ENCODE results near the gene DNAJC27.

The DNAJC27 gene

GRCh38 chr2:24948506-24948905 lies 23.2 kb downstream of the DNAJC27 start:
- Histone ChIP-seq H3K27ac (ENCODE audit: insufficient read depth, low read depth, low read length, poor library complexity, severe bottlenecking) (no peak overlapping the region), H3K4me1 (ENCODE audit: control insufficient read depth, insufficient read depth, low read length) (no peaks in the 10 kb centered on the region), H3K27me3 (ENCODE audit: control insufficient read depth, insufficient read depth, low read length, poor library complexity, severe bottlenecking) (no peaks in the 10 kb centered on the region), H3K9me3 (ENCODE audit: control insufficient read depth, low read length) (no peaks in the 10 kb centered on the region), H3K36me3 (ENCODE audit: control insufficient read depth, insufficient read depth, low read length) (peaks cover 14% of the 10 kb centered on the region), H3K4me3 (ENCODE audit: insufficient read depth, low read depth, low read length) (no peak overlapping the region)
- 90 to 95% methylated on average over 6 of the region's 6 CpGs for WGBS, 2 experiments

DNA sequence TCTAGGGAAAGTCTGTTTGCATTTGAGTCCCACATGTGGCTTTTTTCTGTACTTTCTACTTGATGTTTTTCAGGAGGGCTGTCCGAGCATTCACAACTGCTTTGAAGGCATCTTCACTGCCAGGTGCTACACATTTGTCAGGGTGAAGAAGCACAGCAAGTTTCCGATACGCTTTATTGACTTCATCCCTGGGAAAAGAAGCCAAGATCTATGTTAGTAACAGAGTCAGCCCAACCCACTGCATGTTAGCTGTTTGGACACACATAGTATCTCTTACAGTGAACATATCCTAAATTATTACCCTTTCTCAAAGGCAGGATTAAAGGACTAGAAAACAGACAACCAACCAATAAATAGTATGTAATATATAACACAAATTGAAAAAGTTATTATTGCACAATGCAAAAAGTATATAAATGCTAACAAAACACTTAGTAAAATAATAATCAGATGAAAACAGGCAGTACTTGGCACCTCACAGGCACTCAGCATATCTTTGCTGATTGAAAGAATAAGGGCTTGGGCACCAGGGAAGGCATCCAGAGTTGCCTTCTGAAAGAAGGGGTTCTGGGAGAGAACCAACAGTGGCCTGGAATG lies 24.1 kb downstream of the DNAJC27 start:
- Histone ChIP-seq H3K36me3 (ENCODE audit: control insufficient read depth, insufficient read depth, low read length) (peaks cover 14% of the 10 kb centered on the region), H3K4me3 (ENCODE audit: insufficient read depth, low read depth, low read length) (no peak overlapping the region), H3K4me1 (ENCODE audit: control insufficient read depth, insufficient read depth, low read length) (no peaks in the 10 kb centered on the region), H3K27me3 (ENCODE audit: control insufficient read depth, insufficient read depth, low read length, poor library complexity, severe bottlenecking) (no peaks in the 10 kb centered on the region), H3K27ac (ENCODE audit: insufficient read depth, low read depth, low read length, poor library complexity, severe bottlenecking) (no peak overlapping the region), H3K9me3 (ENCODE audit: control insufficient read depth, low read length) (no peaks in the 10 kb centered on the region)
- 92 to 95% methylated on average over 3 of the region's 3 CpGs for WGBS, 2 experiments

GRCh38 chr2:24945907-24946306 lies 25.8 kb downstream of the DNAJC27 start:
- Histone ChIP-seq H3K36me3 (ENCODE audit: control insufficient read depth, insufficient read depth, low read length) (peaks cover 11% of the 10 kb centered on the region), H3K27me3 (ENCODE audit: control insufficient read depth, insufficient read depth, low read length, poor library complexity, severe bottlenecking) (no peaks in the 10 kb centered on the region), H3K27ac (ENCODE audit: insufficient read depth, low read depth, low read length, poor library complexity, severe bottlenecking) (no peak overlapping the region), H3K4me1 (ENCODE audit: control insufficient read depth, insufficient read depth, low read length) (no peaks in the 10 kb centered on the region), H3K9me3 (ENCODE audit: control insufficient read depth, low read length) (no peaks in the 10 kb centered on the region), H3K4me3 (ENCODE audit: insufficient read depth, low read depth, low read length) (no peak overlapping the region)
- 95 to 98% methylated on average over 3 to 4 of the region's 4 CpGs for WGBS, 2 experiments

GRCh38 chr2:24943427-24944053 lies 28.2 kb downstream of the DNAJC27 start:
- Histone ChIP-seq H3K4me3 (ENCODE audit: insufficient read depth, low read depth, low read length) (no peak overlapping the region), H3K4me1 (ENCODE audit: control insufficient read depth, insufficient read depth, low read length) (no peaks in the 10 kb centered on the region), H3K36me3 (ENCODE audit: control insufficient read depth, insufficient read depth, low read length) (peaks cover 11% of the 10 kb centered on the region), H3K27me3 (ENCODE audit: control insufficient read depth, insufficient read depth, low read length, poor library complexity, severe bottlenecking) (no peaks in the 10 kb centered on the region), H3K9me3 (ENCODE audit: control insufficient read depth, low read length) (no peaks in the 10 kb centered on the region), H3K27ac (ENCODE audit: insufficient read depth, low read depth, low read length, poor library complexity, severe bottlenecking) (no peak overlapping the region)
- 94 to 96% methylated on average over 6 to 7 of the region's 7 CpGs for WGBS, 2 experiments

- H3K4me3 ChIP-seq (ENCODE audit: insufficient read depth, low read depth, low read length): no peak overlapping the region
- 85 to 88% methylated on average over 5 to 6 of the region's 6 CpGs for WGBS, 2 experiments
- H3K36me3 ChIP-seq (ENCODE audit: control insufficient read depth, insufficient read depth, low read length): no peaks in the 10 kb centered on the region
- no peaks in the 10 kb centered on the region for H3K4me1 ChIP-seq (ENCODE audit: control insufficient read depth, insufficient read depth, low read length)
- H3K27me3 ChIP-seq (ENCODE audit: control insufficient read depth, insufficient read depth, low read length, poor library complexity, severe bottlenecking): no peaks in the 10 kb centered on the region
- H3K27ac ChIP-seq (ENCODE audit: insufficient read depth, low read depth, low read length, poor library complexity, severe bottlenecking): no peak overlapping the region
- no peaks in the 10 kb centered on the region for H3K9me3 ChIP-seq (ENCODE audit: control insufficient read depth, low read length)
Measured at GRCh38 chr2:24939353-24939752, 32.4 kb downstream of the DNAJC27 start.

GRCh38 chr2:24937236-24937635 lies 34.5 kb downstream of the DNAJC27 start:
- no peak overlapping the region for H3K4me3 ChIP-seq (ENCODE audit: insufficient read depth, low read depth, low read length)
- 87 to 95% methylated on average over 2 of the region's 2 CpGs for WGBS, 2 experiments
- no peaks in the 10 kb centered on the region for H3K9me3 ChIP-seq (ENCODE audit: control insufficient read depth, low read length)
- no peak overlapping the region for H3K27ac ChIP-seq (ENCODE audit: insufficient read depth, low read depth, low read length, poor library complexity, severe bottlenecking)
- H3K27me3 ChIP-seq (ENCODE audit: control insufficient read depth, insufficient read depth, low read length, poor library complexity, severe bottlenecking): no peaks in the 10 kb centered on the region
- H3K4me1 ChIP-seq (ENCODE audit: control insufficient read depth, insufficient read depth, low read length): no peaks in the 10 kb centered on the region
- no peaks in the 10 kb centered on the region for H3K36me3 ChIP-seq (ENCODE audit: control insufficient read depth, insufficient read depth, low read length)

DNA sequence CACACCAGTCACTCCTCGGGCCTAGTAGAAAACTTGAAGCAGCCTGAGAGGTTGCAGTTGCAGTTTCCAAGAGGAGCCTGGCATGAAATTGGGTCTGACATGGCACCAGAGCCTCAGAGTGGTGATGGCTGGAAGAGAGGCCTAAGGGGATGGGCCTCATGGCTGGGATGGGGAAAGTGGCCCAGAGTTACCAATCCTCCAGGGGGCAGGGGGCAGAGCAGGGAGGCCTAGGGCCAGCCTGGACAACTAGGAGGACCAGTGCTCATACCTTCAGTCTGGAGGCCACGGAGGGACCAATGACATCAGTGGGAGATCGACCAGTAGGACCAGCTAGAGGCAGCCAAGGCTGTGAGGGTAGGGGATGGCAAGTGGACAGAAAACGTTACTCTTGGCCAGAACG lies 36.6 kb downstream of the DNAJC27 start:
- Histone ChIP-seq H3K27me3 (ENCODE audit: control insufficient read depth, insufficient read depth, low read length, poor library complexity, severe bottlenecking) (no peaks in the 10 kb centered on the region), H3K4me1 (ENCODE audit: control insufficient read depth, insufficient read depth, low read length) (no peaks in the 10 kb centered on the region), H3K4me3 (ENCODE audit: insufficient read depth, low read depth, low read length) (no peak overlapping the region), H3K27ac (ENCODE audit: insufficient read depth, low read depth, low read length, poor library complexity, severe bottlenecking) (no peak overlapping the region), H3K9me3 (ENCODE audit: control insufficient read depth, low read length) (no peaks in the 10 kb centered on the region), H3K36me3 (ENCODE audit: control insufficient read depth, insufficient read depth, low read length) (no peaks in the 10 kb centered on the region)
- 93% methylated on average over 5 of the region's 5 CpGs for WGBS, 2 experiments

- Histone ChIP-seq H3K36me3 (ENCODE audit: control insufficient read depth, insufficient read depth, low read length) (no peaks in the 10 kb centered on the region), H3K27me3 (ENCODE audit: control insufficient read depth, insufficient read depth, low read length, poor library complexity, severe bottlenecking) (no peaks in the 10 kb centered on the region), H3K9me3 (ENCODE audit: control insufficient read depth, low read length) (no peaks in the 10 kb centered on the region), H3K27ac (ENCODE audit: insufficient read depth, low read depth, low read length, poor library complexity, severe bottlenecking) (no peak overlapping the region), H3K4me1 (ENCODE audit: control insufficient read depth, insufficient read depth, low read length) (no peaks in the 10 kb centered on the region), H3K4me3 (ENCODE audit: insufficient read depth, low read depth, low read length) (no peak overlapping the region)
- WGBS, 2 experiments: 87 to 88% methylated on average over 5 of the region's 5 CpGs
Measured at GRCh38 chr2:24932715-24933114, 39.0 kb downstream of the DNAJC27 start.

- no peak overlapping the region for H3K4me3 ChIP-seq (ENCODE audit: insufficient read depth, low read depth, low read length)
- H3K9me3 ChIP-seq (ENCODE audit: control insufficient read depth, low read length): no peaks in the 10 kb centered on the region
- peaks cover 7% of the 10 kb centered on the region for H3K4me1 ChIP-seq (ENCODE audit: control insufficient read depth, insufficient read depth, low read length)
- WGBS, 2 experiments: 56 to 62% methylated on average over 6 of the region's 6 CpGs
- H3K27me3 ChIP-seq (ENCODE audit: control insufficient read depth, insufficient read depth, low read length, poor library complexity, severe bottlenecking): no peaks in the 10 kb centered on the region
- H3K27ac ChIP-seq (ENCODE audit: insufficient read depth, low read depth, low read length, poor library complexity, severe bottlenecking): no peak overlapping the region
- no peaks in the 10 kb centered on the region for H3K36me3 ChIP-seq (ENCODE audit: control insufficient read depth, insufficient read depth, low read length)
Measured at GRCh38 chr2:24930768-24931167, 41.0 kb downstream of the DNAJC27 start.

DNA sequence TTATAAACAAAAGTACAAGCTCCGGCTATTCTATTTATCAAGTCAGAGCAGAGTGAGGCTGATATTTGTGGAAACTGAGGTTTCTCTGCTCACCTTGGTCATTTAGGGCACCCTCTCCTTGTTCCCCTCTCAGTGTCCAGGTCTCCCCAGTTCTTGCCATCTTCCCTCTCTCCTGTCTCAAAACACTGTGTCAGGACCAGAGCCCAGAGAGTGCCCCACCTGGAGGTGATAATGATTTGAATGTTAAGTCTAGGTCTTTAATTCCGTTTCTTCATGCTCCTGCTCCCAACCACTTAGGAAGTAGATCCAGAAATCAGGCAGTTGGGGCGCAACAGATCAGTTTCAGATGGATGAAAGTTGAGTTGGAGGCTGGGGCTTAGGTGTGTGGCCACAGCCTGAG lies 42.5 kb downstream of the DNAJC27 start:
- H3K9me3 ChIP-seq (ENCODE audit: control insufficient read depth, low read length): no peaks in the 10 kb centered on the region
- peaks cover 7% of the 10 kb centered on the region for H3K4me1 ChIP-seq (ENCODE audit: control insufficient read depth, insufficient read depth, low read length)
- no peak overlapping the region for H3K4me3 ChIP-seq (ENCODE audit: insufficient read depth, low read depth, low read length)
- WGBS, 2 experiments: 88 to 96% methylated on average over 3 of the region's 3 CpGs
- no peaks in the 10 kb centered on the region for H3K36me3 ChIP-seq (ENCODE audit: control insufficient read depth, insufficient read depth, low read length)
- no peaks in the 10 kb centered on the region for H3K27me3 ChIP-seq (ENCODE audit: control insufficient read depth, insufficient read depth, low read length, poor library complexity, severe bottlenecking)
- no peak overlapping the region for H3K27ac ChIP-seq (ENCODE audit: insufficient read depth, low read depth, low read length, poor library complexity, severe bottlenecking)
